Measurements from ENCODE around the gene PLOD2. TPM values are rescaled to one million over a fixed set of nuclear protein-coding genes. Genes with fewer than 3 reads are reported as not detected.

PLOD2 gene
- total and polyA plus RNA-seq, 2 of the 8 experiments (the other 6 are each of a cell fraction or from before 2014, with no cell fraction given) = 4.0 to 28.7 TPM

DNA sequence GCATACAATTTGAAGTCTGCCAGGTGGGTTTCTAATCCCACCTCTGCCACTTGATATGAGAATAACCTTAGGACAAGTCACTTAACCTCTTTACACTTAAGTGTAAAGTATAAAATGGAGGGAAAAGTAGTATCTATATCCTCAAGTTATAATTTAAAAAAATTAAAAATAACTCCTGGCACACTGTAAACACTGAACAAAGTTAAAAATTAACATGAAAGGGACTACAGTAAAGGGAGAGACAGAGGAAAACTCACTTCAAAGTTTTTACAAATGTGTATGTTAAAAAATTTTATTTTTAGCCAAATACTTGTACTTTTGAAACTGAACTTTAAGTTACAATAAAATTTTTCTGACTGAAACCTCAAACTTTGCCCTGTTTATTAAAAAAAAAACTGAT is 49.6 kb downstream of the PLOD2 start (continued):
- no peak for TF ChIP-seq SP2 (IDR thresholded peaks at IDR 0.05; ENCODE audit: low read length)
- TF ChIP-seq HDAC6 (IDR thresholded peaks at IDR 0.05; ENCODE audit: low read depth, low read length) = no peak
- TF ChIP-seq TAF1 (IDR thresholded peaks at IDR 0.05; ENCODE audit: low read depth, low read length) = no peak
- TF ChIP-seq KDM5A (IDR thresholded peaks at IDR 0.05; ENCODE audit: low read length) = no peak
- TF ChIP-seq, protein P1, sequence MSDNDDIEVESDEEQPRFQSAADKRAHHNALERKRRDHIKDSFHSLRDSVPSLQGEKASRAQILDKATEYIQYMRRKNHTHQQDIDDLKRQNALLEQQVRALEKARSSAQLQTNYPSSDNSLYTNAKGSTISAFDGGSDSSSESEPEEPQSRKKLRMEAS (IDR thresholded peaks at IDR 0.05) = no peak
- no peak for TF ChIP-seq TAF7 (optimal IDR thresholded peaks at IDR 0.05; ENCODE audit: borderline replicate concordance, low read depth, low read length)

Measured in H1 (cell line).